Measurements from ENCODE around the gene CYP27A1.

DNA sequence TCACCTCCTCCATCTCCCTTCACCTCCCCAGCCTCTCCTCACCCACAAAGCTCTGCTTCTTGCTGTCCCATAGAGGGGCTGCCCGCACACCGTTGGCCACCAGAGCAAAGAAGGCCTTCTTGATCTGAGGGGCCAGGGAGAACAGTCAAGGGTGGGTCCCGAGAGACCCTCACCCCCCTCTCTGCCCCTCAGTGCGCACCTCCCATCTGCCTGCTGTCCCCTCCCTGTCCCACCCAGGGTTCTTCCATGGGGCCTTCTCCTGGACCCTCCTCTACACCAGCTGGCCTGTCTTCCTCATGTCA is 46.5 kb downstream of the CYP27A1 start:
- TF ChIP-seq CTCF (IDR thresholded peaks at IDR 0.05): no peak
- no peak for TF ChIP-seq POLR2A (IDR thresholded peaks at IDR 0.05)
